A549 (cell line): ENCODE results near the gene METTL27. TPM values are rescaled to one million over a fixed set of nuclear protein-coding genes. Genes with fewer than 3 reads are reported as not detected.

Experiments
- ATAC-seq, 2 experiments: fragments of 200-7000 bp in 1 of 2; fragments of >200 bp in 1 of 2; cut with Nextera tagmentation in 1 of 2; cut with Tn5 transposase in 1 of 2; 3 replicates each; pipeline versions ENCODE4 v1.8.0 to v1.9.1; 2018 to 2020; ENCODE audit warnings: mild to moderate bottlenecking in 1 of 2, moderate library complexity in 1 of 2
- CTCF ChIA-PET: fragments of 300-600 bp; sonication (Branson Sonifier 250); formaldehyde crosslinking; extraction: SDS; loops from one replicate; lab custom pipeline; 2021; ENCODE audit warnings: antibody characterized with exemption, inconsistent platforms; lab: Yijun Ruan, JAX
- POLR2A ChIA-PET: fragments of 350-600 bp; formaldehyde crosslinking; extraction: SDS; loops from one replicate; lab custom pipeline; 2021; ENCODE audit warnings: antibody characterized with exemption, inconsistent platforms; lab: Yijun Ruan, JAX
- DNase-seq, 2 experiments: peaks; one replicate each; pipeline versions ENCODE4 v3.0.0 to v3.0.0-alpha.2; 2011 to 2016; ENCODE audit warnings: low read depth in 1 of 2, low spot score in 1 of 2
- FAIRE-seq: peaks from 2 replicates; lab custom pipeline; 2011; peaks lifted over from hg19 to GRCh38; lab: Jason Lieb, UNC
- H3K27ac ChIP-seq, 2 experiments: fragments of >200 bp; sonication (Bioruptor Twin); formaldehyde crosslinking; 3 replicates each; pipeline ENCODE4 v1.5.1; 2016 to 2017
- H3K4me1 ChIP-seq: fragments of >200 bp; sonication (Bioruptor Twin); formaldehyde crosslinking; 3 replicates; pipeline ENCODE4 v1.6.1; 2016
- H3K4me2 ChIP-seq: fragments of >200 bp; sonication (Bioruptor Twin); formaldehyde crosslinking; 3 replicates; pipeline ENCODE4 v1.6.1; 2016
- H3K4me3 ChIP-seq: fragments of >200 bp; sonication (Bioruptor Twin); formaldehyde crosslinking; 3 replicates; pipeline ENCODE4 v1.5.1; 2016
- H3K9me3 ChIP-seq: fragments of >200 bp; sonication (Bioruptor Twin); formaldehyde crosslinking; 3 replicates; pipeline ENCODE4 v1.6.1; 2016
- BCL3 ChIP-seq: fragments of >200 bp; sonication (Bioruptor Twin); formaldehyde crosslinking; IDR thresholded peaks from 3 replicates; pipeline ENCODE4 v1.6.1; 2016
- BHLHE40 ChIP-seq: IDR thresholded peaks from 2 replicates; pipeline ENCODE4 v1.6.1; 2012; ENCODE audit warnings: low read depth, low read length, inconsistent platforms
- CBX2 ChIP-seq: fragments of 200-600 bp; sonication (generic); IDR thresholded peaks from 2 replicates; pipeline ENCODE4 v1.6.1; 2016; ENCODE audit warnings: low read depth, mild to moderate bottlenecking, borderline replicate concordance
- CBX8 ChIP-seq: fragments of 200-600 bp; sonication (generic); IDR thresholded peaks from 2 replicates; pipeline ENCODE4 v1.6.1; 2016
- CHD4 ChIP-seq: fragments of 200-600 bp; sonication (generic); IDR thresholded peaks from 2 replicates; pipeline ENCODE4 v1.6.1; 2016; ENCODE audit warnings: antibody characterized with exemption, mild to moderate bottlenecking, borderline replicate concordance
- CTCF ChIP-seq: fragments of >200 bp; sonication (Bioruptor Twin); formaldehyde crosslinking; IDR thresholded peaks from 3 replicates; pipeline ENCODE4 v1.5.1; 2016
- EHF ChIP-seq: fragments of 250-450 bp; sonication (Bioruptor Pico); IDR thresholded peaks from 2 replicates; pipeline ENCODE4 v1.5.0; 2020; ENCODE audit warnings: mild to moderate bottlenecking
- EHMT2 ChIP-seq: fragments of 200-600 bp; sonication (generic); IDR thresholded peaks from 2 replicates; pipeline ENCODE4 v1.6.1; 2016; ENCODE audit warnings: antibody characterized with exemption, low read depth, mild to moderate bottlenecking, moderate library complexity
- ELK1 ChIP-seq: fragments of 150-350 bp; IDR thresholded peaks from 2 replicates; pipeline ENCODE4 v1.6.1; 2014; ENCODE audit warnings: low read depth, mild to moderate bottlenecking, low read length
- ESRRA ChIP-seq: fragments of 150-350 bp; IDR thresholded peaks from 2 replicates; pipeline ENCODE4 v1.6.1; 2014; ENCODE audit warnings: mild to moderate bottlenecking, low read length, borderline replicate concordance
- FOSB ChIP-seq: fragments of 250-450 bp; sonication (Bioruptor Pico); IDR thresholded peaks from 2 replicates; pipeline ENCODE4 v1.5.0; 2020; ENCODE audit warnings: mild to moderate bottlenecking, moderate library complexity
- GATA3 ChIP-seq: IDR thresholded peaks from 2 replicates; pipeline ENCODE4 v1.6.1; 2012; ENCODE audit warnings: borderline replicate concordance
- HDAC2 ChIP-seq: fragments of 200-600 bp; sonication (generic); IDR thresholded peaks from 2 replicates; pipeline ENCODE4 v1.6.1; 2016
- HOXB13 ChIP-seq: fragments of 250-450 bp; sonication (Bioruptor Pico); IDR thresholded peaks from 2 replicates; pipeline ENCODE4 v1.5.0; 2020; ENCODE audit warnings: low read depth, mild to moderate bottlenecking, moderate library complexity
- JUNB ChIP-seq: fragments of >200 bp; sonication (Bioruptor Twin); formaldehyde crosslinking; IDR thresholded peaks from 2 replicates; pipeline ENCODE4 v1.6.1; 2016
- MAFK ChIP-seq: fragments of 450-650 bp; IDR thresholded peaks from 2 replicates; pipeline ENCODE4 v1.6.1; 2014; ENCODE audit not compliant: partially characterized antibody
- MYC ChIP-seq: IDR thresholded peaks from 2 replicates; pipeline ENCODE4 v1.6.1; 2012; ENCODE audit warnings: mild to moderate bottlenecking, inconsistent platforms, low read length, improper control_type of control experiment, borderline replicate concordance
- NR3C1 ChIP-seq: fragments of >200 bp; sonication (Bioruptor Twin); formaldehyde crosslinking; IDR thresholded peaks from 3 replicates; pipeline ENCODE4 v1.6.1; 2017
- PBX3 ChIP-seq: IDR thresholded peaks from 2 replicates; pipeline ENCODE4 v1.6.1; 2012
- POLR2AphosphoS2 ChIP-seq: conservative IDR thresholded peaks from 2 replicates; pipeline ENCODE4 v1.6.1; 2012; ENCODE audit warnings: low read length, improper control_type of control experiment, inconsistent platforms
- RAD21 ChIP-seq, 2 experiments: fragments of >200 bp in 1 of 2; sonication (Bioruptor Twin) in 1 of 2; formaldehyde crosslinking in 1 of 2; IDR thresholded peaks in 1 of 2; conservative IDR thresholded peaks in 1 of 2; 2 replicates in 1 of 2; 3 replicates in 1 of 2; pipeline ENCODE4 v1.6.1; 2012 to 2018; ENCODE audit warnings: inconsistent platforms in 1 of 2
- RARB ChIP-seq: fragments of 250-450 bp; sonication (Bioruptor Pico); IDR thresholded peaks from 2 replicates; pipeline ENCODE4 v1.8.0; 2021; ENCODE audit warnings: mild to moderate bottlenecking, moderate library complexity
- RNF2 ChIP-seq: fragments of 200-600 bp; sonication (generic); IDR thresholded peaks from 2 replicates; pipeline ENCODE4 v1.6.1; 2016; ENCODE audit warnings: low read depth, mild to moderate bottlenecking, antibody characterized with exemption, moderate library complexity, borderline replicate concordance
- SMC3 ChIP-seq: fragments of >200 bp; sonication (Bioruptor Twin); formaldehyde crosslinking; IDR thresholded peaks from 3 replicates; pipeline ENCODE4 v1.6.1; 2018; ENCODE audit warnings: inconsistent platforms
- TFCP2L1 ChIP-seq: fragments of 250-450 bp; sonication (Bioruptor Pico); IDR thresholded peaks from 2 replicates; pipeline ENCODE4 v1.5.0; 2021; ENCODE audit warnings: mild to moderate bottlenecking
- USF2 ChIP-seq: fragments of 450-650 bp; IDR thresholded peaks from 2 replicates; pipeline ENCODE4 v1.6.1; 2014; ENCODE audit warnings: antibody characterized with exemption
- ZFP36 ChIP-seq: fragments of 450-650 bp; IDR thresholded peaks from 2 replicates; pipeline ENCODE4 v1.6.1; 2014; ENCODE audit warnings: borderline replicate concordance; ENCODE audit not compliant: partially characterized antibody
- ZNF302 ChIP-seq: fragments of 250-450 bp; sonication (Bioruptor Pico); IDR thresholded peaks from 2 replicates; pipeline ENCODE4 v1.9.0; 2021; ENCODE audit warnings: inconsistent platforms, mild to moderate bottlenecking, moderate library complexity
- ZSCAN20 ChIP-seq: fragments of 250-450 bp; sonication (Bioruptor Pico); IDR thresholded peaks from 2 replicates; pipeline ENCODE4 v1.8.0; 2022; ENCODE audit warnings: mild to moderate bottlenecking, moderate library complexity
- WGBS: methylation state at CpG from one replicate; pipeline ENCODE4 v1.1.6; 2017; ENCODE audit errors: missing lambda C conversion rate; 5-methylcytosine and 5-hydroxymethylcytosine counted together
- polyA plus RNA-seq, 4 experiments: library from polyadenylated mRNA; depleted of rRNA in 3 of 4; stranded (reverse); fragments of >200 nt; fragmentation: RNase III in 1 of 4; extraction: RNeasy Plus Mini Kit Qiagen cat#74134 plus additional on column Dnase treatment in 1 of 4; gene quantifications; 2 replicates in 3 of 4; 3 replicates in 1 of 4; pipeline ENCODE4 v1.2.3, GENCODE V29; 2011 to 2017
- TF ChIP-seq, protein P1 (sequence below): IDR thresholded peaks from 2 replicates; pipeline ENCODE4 v1.6.1; 2012
- TF ChIP-seq, protein P2 (sequence below): fragments of 200-600 bp; sonication (generic); IDR thresholded peaks from 2 replicates; pipeline ENCODE4 v1.6.1; 2016; ENCODE audit warnings: antibody characterized with exemption, mild to moderate bottlenecking, moderate library complexity

The METTL27 gene
- polyA plus RNA-seq, 2 of the 4 experiments (the other 2 are of a cell fraction): 4.1 to 4.9 TPM

GRCh38 chr7:73812996-73813395, 29.3 kb downstream of the METTL27 start (continued):
- no peak for TF ChIP-seq FOSB (CRISPR knock-in tag)

- H3K4me2 ChIP-seq: no peak overlapping the region
- no peak for TF ChIP-seq GATA3
- peak; percentile 79 for TF ChIP-seq SMC3
- TF ChIP-seq RAD21 (conservative IDR thresholded peaks at IDR 0.05 in 1 of 2, IDR thresholded peaks at IDR 0.05 in 1 of 2): peak; percentile 63 to 72
- TF ChIP-seq, protein P1, sequence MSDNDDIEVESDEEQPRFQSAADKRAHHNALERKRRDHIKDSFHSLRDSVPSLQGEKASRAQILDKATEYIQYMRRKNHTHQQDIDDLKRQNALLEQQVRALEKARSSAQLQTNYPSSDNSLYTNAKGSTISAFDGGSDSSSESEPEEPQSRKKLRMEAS: no peak
- TF ChIP-seq TFCP2L1 (CRISPR knock-in tag): no peak
- TF ChIP-seq JUNB: no peak
- TF ChIP-seq HOXB13 (CRISPR knock-in tag): no peak
- TF ChIP-seq ESRRA: no peak
- no peak for TF ChIP-seq EHF (CRISPR knock-in tag)
- no peak for TF ChIP-seq USF2
- no peak for TF ChIP-seq NR3C1
- TF ChIP-seq ZFP36: no peak
- TF ChIP-seq MAFK: no peak
- no peak for TF ChIP-seq RARB (CRISPR knock-in tag)
- no peak for TF ChIP-seq HDAC2
- TF ChIP-seq PBX3: no peak
- no peak for TF ChIP-seq CHD4
- no peak for TF ChIP-seq ZSCAN20 (CRISPR knock-in tag)
- TF ChIP-seq, protein P2, sequence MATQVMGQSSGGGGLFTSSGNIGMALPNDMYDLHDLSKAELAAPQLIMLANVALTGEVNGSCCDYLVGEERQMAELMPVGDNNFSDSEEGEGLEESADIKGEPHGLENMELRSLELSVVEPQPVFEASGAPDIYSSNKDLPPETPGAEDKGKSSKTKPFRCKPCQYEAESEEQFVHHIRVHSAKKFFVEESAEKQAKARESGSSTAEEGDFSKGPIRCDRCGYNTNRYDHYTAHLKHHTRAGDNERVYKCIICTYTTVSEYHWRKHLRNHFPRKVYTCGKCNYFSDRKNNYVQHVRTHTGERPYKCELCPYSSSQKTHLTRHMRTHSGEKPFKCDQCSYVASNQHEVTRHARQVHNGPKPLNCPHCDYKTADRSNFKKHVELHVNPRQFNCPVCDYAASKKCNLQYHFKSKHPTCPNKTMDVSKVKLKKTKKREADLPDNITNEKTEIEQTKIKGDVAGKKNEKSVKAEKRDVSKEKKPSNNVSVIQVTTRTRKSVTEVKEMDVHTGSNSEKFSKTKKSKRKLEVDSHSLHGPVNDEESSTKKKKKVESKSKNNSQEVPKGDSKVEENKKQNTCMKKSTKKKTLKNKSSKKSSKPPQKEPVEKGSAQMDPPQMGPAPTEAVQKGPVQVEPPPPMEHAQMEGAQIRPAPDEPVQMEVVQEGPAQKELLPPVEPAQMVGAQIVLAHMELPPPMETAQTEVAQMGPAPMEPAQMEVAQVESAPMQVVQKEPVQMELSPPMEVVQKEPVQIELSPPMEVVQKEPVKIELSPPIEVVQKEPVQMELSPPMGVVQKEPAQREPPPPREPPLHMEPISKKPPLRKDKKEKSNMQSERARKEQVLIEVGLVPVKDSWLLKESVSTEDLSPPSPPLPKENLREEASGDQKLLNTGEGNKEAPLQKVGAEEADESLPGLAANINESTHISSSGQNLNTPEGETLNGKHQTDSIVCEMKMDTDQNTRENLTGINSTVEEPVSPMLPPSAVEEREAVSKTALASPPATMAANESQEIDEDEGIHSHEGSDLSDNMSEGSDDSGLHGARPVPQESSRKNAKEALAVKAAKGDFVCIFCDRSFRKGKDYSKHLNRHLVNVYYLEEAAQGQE: peak; percentile 62; the same call in 1 of the 2 replicates
- TF ChIP-seq BCL3: no peak
- TF ChIP-seq RNF2: no peak
- TF ChIP-seq CBX2: no peak
- TF ChIP-seq POLR2AphosphoS2: no peak
- TF ChIP-seq CBX8: no peak
- no peak for TF ChIP-seq BHLHE40
- no peak for TF ChIP-seq ELK1
- TF ChIP-seq EHMT2: no peak
- TF ChIP-seq CTCF: peak; percentile 59
- TF ChIP-seq MYC: no peak
- no peak for TF ChIP-seq ZNF302 (CRISPR knock-in tag)
These were observed 30.6 kb downstream of the METTL27 start for GRCh38 chr7:73811760-73812168.

More at GRCh38 chr7:73811760-73812168, 30.6 kb downstream of the METTL27 start:
- no peaks in the 10 kb centered on the region for H3K9me3 ChIP-seq
- H3K27ac ChIP-seq: no peak overlapping the region
- no peak overlapping the region for H3K4me3 ChIP-seq
- DNase-seq: peak; percentile 67 to 72
- peak; percentile 93 to 97 for ATAC-seq
- ChIA-PET POLR2A (no interaction called here), CTCF (interaction anchor here (0.7 to 4.9 kb wide), 18 partner anchors 10 to 195 kb away, joined by 3 to 53 read pairs (median 4); partner anchors contain the start of gene METTL27)
- no peak for FAIRE-seq
- H3K4me1 ChIP-seq: peaks cover 7% of the 10 kb centered on the region; the same call in 2 of the 3 replicates
- 12% methylated on average over 9 of the region's 11 CpGs for WGBS
